Neutrophil (primary cell): ENCODE results near the gene OR4A47.
"Not testable (repeated sequence)": the region's sequence is repeated elsewhere in the genome, so short reads cannot be mapped to it uniquely, and the experiment has no call there.

Experiments used
- H3K27ac ChIP-seq: fragments of 200-600 bp; sonication (generic); 2 replicates; pipeline ENCODE4 v1.5.1; 2016; ENCODE audit warnings: mild to moderate bottlenecking, moderate library complexity
- H3K27me3 ChIP-seq: fragments of 200-600 bp; sonication (generic); 2 replicates; pipeline ENCODE4 v1.6.0; 2016; ENCODE audit warnings: mild to moderate bottlenecking
- H3K36me3 ChIP-seq: fragments of 200-600 bp; sonication (generic); 2 replicates; pipeline ENCODE4 v1.5.1; 2017
- H3K4me1 ChIP-seq, 2 experiments: fragments of 200-600 bp in 1 of 2; sonication (generic) in 1 of 2; 1 replicate in 1 of 2; 2 replicates in 1 of 2; pipeline versions ENCODE4 v1.5.1 to v1.6.1; 2013 to 2016; ENCODE audit warnings: low read depth in 1 of 2, low read length in 1 of 2, mild to moderate bottlenecking in 1 of 2, moderate library complexity in 1 of 2; ENCODE audit not compliant: control insufficient read depth in 1 of 2, insufficient read depth in 1 of 2
- H3K4me3 ChIP-seq, 2 experiments: fragments of 200-600 bp in 1 of 2; sonication (generic) in 1 of 2; 1 replicate in 1 of 2; 2 replicates in 1 of 2; pipeline ENCODE4 v1.5.1; 2013 to 2016; ENCODE audit warnings: low read depth in 1 of 2, low read length in 1 of 2, mild to moderate bottlenecking in 1 of 2, moderate library complexity in 1 of 2
- H3K9me3 ChIP-seq: fragments of 200-600 bp; sonication (generic); 2 replicates; pipeline ENCODE4 v1.5.1; 2016
- CTCF ChIP-seq: fragments of 200-600 bp; sonication (generic); IDR thresholded peaks from 2 replicates; pipeline ENCODE4 v1.5.1; 2016; ENCODE audit warnings: antibody characterized with exemption

Gene OR4A47

GRCh38 chr11:48488493-48488892 lies at the start of gene OR4A47:
OR4A47 (plus strand) TSS chr11:48488793; CDS start chr11:48488793, 0 bp downstream.
- H3K27ac ChIP-seq, H3K4me1 ChIP-seq, H3K27me3 ChIP-seq, H3K9me3 ChIP-seq, H3K36me3 ChIP-seq, H3K4me3 ChIP-seq: not testable (repeated sequence)

GRCh38 chr11:48455909-48456308 lies 32.7 kb upstream of the OR4A47 start:
- H3K9me3 ChIP-seq, H3K4me3 ChIP-seq, H3K4me1 ChIP-seq, H3K36me3 ChIP-seq, H3K27ac ChIP-seq, H3K27me3 ChIP-seq: not testable (repeated sequence)

GRCh38 chr11:48473966-48474365 lies 14.6 kb upstream of the OR4A47 start:
- not testable (repeated sequence) for H3K4me1 ChIP-seq, H3K9me3 ChIP-seq, H3K27me3 ChIP-seq, H3K27ac ChIP-seq, H3K4me3 ChIP-seq, H3K36me3 ChIP-seq

- H3K4me1 ChIP-seq, H3K27me3 ChIP-seq, H3K27ac ChIP-seq, H3K36me3 ChIP-seq, H3K9me3 ChIP-seq, H3K4me3 ChIP-seq: not testable (repeated sequence)
Observed at GRCh38 chr11:48474703-48475102, 13.9 kb upstream of the OR4A47 start.

- not testable (repeated sequence) for H3K27me3 ChIP-seq, H3K4me1 ChIP-seq, H3K4me3 ChIP-seq, H3K9me3 ChIP-seq, H3K36me3 ChIP-seq, H3K27ac ChIP-seq
Observed at GRCh38 chr11:48506169-48506568, 17.6 kb downstream of the OR4A47 start.

GRCh38 chr11:48538991-48539390 lies 50.4 kb downstream of the OR4A47 start:
- no peaks in the 10 kb centered on the region for H3K9me3 ChIP-seq
- no peaks in the 10 kb centered on the region for H3K4me1 ChIP-seq
- H3K36me3 ChIP-seq: no peaks in the 10 kb centered on the region
- no peaks in the 10 kb centered on the region for H3K27me3 ChIP-seq
- no peak for TF ChIP-seq CTCF
- H3K27ac ChIP-seq: no peak overlapping the region
- H3K4me3 ChIP-seq: no peak overlapping the region
